ENCODE results near the gene P3H2. TPM values are rescaled to one million over a fixed set of nuclear protein-coding genes. Genes with fewer than 3 reads are reported as not detected.

The P3H2 gene
- total RNA-seq, 4 donors from 2014 or later, result 0.85 to 6.8 (median 4.8) TPM

DNA sequence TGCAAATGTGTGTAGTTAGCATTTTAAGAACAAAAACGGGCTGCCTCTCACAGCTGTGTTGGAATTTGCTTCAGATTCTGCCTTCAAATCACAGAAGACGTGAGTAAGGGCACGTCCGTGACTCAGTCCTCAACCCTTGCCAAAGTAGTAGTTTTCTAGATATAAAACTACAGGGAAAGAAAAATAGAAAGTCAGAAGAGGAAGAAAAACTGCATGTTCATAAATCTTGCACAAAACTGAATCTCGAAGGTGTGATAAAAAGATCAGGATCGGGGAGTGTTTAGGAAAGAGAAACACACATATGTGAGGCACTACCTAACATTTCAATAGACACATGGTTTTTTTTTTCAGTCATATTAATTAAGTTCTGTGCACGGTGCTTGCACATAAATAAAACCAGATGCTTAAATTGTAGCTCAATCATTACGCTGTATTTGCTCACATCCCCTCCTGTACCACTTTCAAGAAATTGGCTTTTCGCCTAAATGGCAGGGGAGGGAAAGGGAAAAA, 71.7 kb downstream of the P3H2 start:
- TF ChIP-seq, protein P1, sequence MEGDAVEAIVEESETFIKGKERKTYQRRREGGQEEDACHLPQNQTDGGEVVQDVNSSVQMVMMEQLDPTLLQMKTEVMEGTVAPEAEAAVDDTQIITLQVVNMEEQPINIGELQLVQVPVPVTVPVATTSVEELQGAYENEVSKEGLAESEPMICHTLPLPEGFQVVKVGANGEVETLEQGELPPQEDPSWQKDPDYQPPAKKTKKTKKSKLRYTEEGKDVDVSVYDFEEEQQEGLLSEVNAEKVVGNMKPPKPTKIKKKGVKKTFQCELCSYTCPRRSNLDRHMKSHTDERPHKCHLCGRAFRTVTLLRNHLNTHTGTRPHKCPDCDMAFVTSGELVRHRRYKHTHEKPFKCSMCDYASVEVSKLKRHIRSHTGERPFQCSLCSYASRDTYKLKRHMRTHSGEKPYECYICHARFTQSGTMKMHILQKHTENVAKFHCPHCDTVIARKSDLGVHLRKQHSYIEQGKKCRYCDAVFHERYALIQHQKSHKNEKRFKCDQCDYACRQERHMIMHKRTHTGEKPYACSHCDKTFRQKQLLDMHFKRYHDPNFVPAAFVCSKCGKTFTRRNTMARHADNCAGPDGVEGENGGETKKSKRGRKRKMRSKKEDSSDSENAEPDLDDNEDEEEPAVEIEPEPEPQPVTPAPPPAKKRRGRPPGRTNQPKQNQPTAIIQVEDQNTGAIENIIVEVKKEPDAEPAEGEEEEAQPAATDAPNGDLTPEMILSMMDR (IDR thresholded peaks at IDR 0.05; ENCODE audit: low read depth), result no peak

DNA sequence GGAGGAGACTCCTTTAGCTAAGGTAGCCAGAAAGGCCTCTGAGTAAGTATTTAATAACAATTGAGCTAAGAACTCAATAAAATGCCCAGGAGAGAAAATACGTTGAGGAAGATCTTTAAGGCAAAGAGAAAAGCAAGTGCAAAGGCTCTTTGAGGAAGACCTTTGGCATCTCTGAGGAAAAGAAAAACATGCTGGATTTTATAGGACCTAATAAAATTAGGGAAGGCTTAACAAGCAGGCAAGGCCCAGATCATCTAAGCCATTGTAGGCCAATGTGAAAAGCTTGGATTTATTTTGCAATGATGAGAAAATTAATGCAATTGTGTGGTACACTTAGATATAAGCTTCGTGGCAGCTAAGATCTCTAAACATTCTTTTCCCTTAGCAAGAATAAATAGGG, 75.7 kb downstream of the P3H2 start:
- TF ChIP-seq, protein P1 (IDR thresholded peaks at IDR 0.05; ENCODE audit: low read depth), result no peak

DNA sequence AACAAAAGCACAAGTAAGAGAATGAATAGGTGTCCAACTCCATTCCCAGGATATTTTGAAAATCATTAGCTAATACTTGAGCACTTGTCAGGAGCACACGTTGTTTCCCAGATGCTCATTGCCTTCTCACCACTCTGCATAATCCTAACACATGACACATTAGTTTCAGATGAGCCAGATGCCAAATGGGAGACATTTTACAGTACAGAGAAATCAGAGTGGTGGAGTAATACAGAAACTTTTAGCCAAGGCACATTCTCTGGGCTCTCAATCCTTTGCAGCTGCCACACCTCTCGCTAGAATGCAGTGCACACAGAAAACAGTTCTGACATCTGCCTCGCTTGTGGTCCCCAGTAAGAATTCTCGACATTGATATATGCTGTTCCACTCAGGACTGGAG, 76.6 kb downstream of the P3H2 start:
- TF ChIP-seq, protein P1 (IDR thresholded peaks at IDR 0.05; ENCODE audit: low read depth), result no peak

DNA sequence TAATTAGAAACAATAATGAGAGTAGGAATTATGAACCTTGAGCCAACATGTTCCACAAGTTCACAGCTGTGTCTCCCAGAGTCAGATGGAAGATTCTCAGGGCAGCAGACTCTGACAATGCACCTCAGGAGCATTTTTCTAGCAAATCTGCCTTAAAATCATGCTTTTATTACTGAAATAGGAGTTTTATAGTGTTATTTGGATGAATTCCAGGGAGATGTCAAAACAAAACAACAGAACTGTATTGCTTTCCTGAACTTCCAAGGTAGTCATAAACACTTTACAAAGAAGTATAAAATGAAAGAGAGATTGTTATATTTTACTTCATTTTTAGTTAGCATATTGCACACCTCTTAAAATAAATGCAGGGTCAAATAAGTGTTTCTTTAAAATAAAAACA, 77.0 kb downstream of the P3H2 start:
- TF ChIP-seq, protein P1 (IDR thresholded peaks at IDR 0.05; ENCODE audit: low read depth), result no peak

DNA sequence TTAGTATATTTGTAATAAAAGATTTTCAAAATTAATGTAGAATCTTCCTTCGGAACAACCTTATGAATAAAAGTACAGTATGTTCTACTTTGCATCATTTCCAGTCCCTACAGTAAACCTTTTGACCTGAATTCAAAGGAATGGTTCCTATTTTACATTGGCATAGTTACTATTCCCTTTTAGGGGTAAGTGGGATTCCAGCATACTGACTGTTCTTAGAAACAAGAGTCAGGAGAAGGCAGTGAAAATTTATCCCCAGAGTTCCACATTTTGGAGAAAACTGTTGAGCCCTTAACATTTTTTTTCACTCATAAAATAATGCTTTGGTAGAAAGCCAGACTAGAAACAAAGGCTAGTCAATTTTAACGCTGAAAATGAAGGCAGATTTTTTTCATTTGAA, 78.1 kb downstream of the P3H2 start:
- TF ChIP-seq, protein P1 (IDR thresholded peaks at IDR 0.05; ENCODE audit: low read depth), result no peak

DNA sequence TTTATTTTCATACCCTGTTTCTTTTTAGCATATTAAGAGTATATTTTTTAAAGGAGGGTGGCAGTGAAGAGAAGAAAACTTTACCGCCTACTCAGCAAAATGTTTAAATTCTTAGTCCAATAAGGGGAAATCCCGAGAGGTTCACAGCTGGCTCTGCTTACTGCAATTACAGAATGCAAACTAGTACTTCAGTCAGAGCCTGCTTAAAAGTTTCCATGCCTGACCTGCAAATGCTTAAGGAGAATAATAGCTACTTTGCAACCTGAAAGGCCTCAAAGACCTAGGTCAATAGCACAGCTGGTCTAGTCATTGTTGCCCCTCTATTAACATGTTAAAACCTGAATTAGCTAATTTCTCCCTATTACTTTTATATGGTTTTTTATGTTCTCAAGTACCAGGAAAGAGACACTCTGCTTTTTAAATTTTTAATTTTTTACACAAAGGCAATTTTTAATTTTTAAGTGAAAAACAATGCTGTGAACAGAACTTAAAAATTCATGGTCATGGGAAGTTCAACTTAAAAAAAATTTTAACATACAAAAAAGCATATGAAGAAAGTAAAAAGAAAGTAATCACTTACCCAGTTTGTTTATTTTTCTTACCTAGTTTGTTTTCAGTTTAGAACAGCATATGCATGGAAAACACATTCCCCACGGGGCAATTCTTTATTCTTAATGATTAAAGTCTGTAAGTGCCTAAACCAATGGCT, 79.2 kb downstream of the P3H2 start:
- TF ChIP-seq, protein P1 (IDR thresholded peaks at IDR 0.05; ENCODE audit: low read depth), result no peak

DNA sequence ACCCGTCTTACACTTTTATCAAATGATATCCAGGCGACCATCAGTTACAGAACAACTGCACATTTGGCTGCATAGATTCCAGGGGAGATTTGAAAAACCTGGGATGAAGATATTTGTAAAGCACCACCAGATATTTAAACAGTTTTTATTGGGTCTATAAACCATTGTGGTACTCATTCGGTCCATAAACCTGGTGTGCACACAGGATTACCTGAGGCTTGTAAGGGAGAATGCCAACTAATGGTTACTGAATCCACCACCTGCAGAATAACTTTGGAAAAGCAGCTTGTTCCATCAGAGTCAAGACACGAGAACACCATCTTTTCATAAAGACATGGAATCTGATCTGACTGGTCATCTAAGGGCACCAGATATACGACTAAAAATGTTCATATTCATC, 80.6 kb downstream of the P3H2 start:
- TF ChIP-seq, protein P1 (IDR thresholded peaks at IDR 0.05; ENCODE audit: low read depth), result no peak

All from subcutaneous adipose tissue (tissue), 4 donors.